NCI-H1105 treated with DMSO at 0.1 percent for 48 hours (cell line): ENCODE data around the gene PSORS1C1.
"Not testable (repeated sequence)": the region's sequence is repeated elsewhere in the genome, so short reads cannot be mapped to it uniquely, and the experiment has no call there.

ENCODE experiments used
- DNase-seq: peaks from one replicate; lab custom pipeline; 2025; lab: John Stamatoyannopoulos, UW

PSORS1C1 gene

GRCh38 chr6:31178143-31179041 is 63.8 kb downstream of the PSORS1C1 start:
- no peak for DNase-seq

- DNase-seq, result no peak
Measured at GRCh38 chr6:31179042-31179386, 64.4 kb downstream of the PSORS1C1 start.

DNA sequence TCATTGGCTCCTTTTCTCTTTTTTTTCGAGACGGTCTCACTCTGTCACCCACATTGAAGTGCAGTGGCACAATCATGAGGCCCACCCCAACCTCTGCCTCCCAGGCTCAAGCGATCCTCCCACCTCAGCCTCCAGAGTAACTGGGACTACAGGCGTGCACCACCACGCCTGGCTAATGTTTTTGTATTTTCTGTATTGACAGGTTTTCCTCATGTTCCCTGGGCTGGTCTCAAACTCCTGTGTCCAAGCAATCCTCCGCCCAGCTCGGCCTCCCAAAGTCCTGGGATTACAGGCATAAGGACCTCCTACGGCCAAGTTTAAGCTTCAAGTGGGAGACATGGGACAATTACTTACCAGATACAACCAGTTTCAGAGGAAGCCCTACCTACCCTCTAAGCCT is 65.3 kb downstream of the PSORS1C1 start:
- DNase-seq, result no peak

DNA sequence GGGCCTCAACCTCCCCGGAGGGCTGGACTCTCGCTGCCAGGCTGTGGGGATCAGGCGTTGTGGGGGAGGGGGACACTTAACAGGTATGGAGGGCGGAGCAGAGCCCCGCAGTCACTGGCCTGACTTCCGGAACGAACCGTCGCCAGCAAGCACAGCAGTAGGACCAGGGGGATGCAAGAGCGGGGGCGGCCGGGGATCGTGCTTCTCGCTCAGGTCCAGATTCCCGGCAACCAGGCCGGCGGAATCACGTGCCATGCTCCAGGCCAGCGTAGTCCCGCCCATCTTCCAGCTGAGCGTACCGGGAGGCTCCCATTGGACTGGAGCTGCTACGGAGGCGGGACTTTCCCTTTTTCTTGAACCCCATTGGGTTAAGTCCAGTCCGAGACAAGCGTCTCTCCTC is 65.9 kb downstream of the PSORS1C1 start:
- DNase-seq, result no peak

GRCh38 chr6:31183287-31183686 is 68.7 kb downstream of the PSORS1C1 start:
- not testable (repeated sequence) for DNase-seq

DNA sequence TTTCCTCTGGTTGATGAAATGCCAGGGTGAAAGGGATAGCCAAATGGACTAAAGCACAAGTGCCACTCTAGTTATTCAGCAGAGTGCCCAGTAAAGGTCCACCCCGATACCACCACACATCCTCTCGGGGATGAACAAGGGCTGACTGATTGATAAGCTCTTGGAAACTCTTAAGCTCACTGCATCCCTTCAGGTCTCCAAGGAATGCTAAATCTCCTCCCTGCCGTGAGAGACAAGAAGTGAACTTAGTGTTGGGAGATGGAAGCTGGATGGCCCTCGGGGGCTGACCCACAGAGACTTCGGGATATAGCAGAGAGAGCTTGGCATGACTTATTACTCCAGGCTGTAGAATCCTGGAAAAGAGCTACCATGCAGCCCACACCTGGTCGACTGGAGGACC is 69.3 kb downstream of the PSORS1C1 start:
- DNase-seq, result not testable (repeated sequence)

- not testable (repeated sequence) for DNase-seq
Measured at GRCh38 chr6:31185695-31186051, 71.1 kb downstream of the PSORS1C1 start.

DNA sequence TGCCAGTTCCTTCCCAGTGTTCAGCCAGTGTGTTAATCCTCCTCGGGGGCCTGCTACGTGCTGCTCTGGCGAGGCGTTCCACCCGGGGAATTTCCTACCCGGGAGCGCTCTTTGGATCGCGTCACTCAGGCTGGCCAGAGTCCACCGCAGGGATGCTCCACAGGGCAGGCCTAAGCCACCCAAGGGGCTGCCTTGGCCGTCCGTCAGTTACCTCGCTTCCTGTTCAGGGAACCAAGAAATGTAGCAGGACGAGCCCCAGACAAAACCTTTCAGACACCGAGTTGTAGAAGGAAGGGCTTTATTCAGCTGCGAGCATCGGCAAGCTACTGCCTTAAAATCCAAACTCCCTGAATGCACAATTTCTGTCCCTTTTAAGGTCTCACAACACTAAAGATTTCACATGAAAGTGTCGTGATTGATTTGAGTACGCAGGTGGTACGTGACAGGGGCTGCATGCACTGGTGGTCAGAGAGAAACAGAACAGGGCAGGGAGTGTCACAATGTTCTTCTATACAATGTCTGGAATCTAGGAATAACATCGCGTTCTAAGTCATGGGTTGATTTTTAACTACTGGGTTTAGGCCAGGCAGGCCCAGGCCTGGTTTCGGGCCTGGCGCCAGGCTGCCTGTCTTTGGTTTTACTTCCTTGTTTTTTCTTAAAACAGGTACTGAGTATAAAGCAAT is 71.6 kb downstream of the PSORS1C1 start:
- DNase-seq, result no peak

- DNase-seq, result no peak
Measured at GRCh38 chr6:31187780-31188194, 73.2 kb downstream of the PSORS1C1 start.

DNA sequence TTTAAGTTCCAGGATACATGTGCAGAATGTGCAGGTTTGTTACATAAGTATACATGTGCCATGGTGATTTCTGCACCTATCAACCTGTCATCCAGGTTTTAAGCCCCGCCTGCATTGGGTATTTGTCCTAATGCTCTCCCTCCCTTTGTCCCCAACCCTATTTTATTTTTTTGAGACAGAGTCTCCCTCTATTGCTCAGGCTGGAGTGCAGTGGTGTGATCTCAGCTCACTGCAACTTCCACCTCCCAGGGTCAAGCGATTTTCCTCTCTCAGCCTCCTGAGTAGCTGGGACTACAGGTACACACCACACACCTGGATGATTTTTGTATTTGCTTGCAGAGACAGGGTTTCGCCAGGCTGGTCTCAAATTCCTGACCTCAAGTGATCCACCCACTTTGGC is 74.6 kb downstream of the PSORS1C1 start:
- DNase-seq, result not testable (repeated sequence)
